ENCODE data around the gene RIMS4.

RIMS4 gene

DNA sequence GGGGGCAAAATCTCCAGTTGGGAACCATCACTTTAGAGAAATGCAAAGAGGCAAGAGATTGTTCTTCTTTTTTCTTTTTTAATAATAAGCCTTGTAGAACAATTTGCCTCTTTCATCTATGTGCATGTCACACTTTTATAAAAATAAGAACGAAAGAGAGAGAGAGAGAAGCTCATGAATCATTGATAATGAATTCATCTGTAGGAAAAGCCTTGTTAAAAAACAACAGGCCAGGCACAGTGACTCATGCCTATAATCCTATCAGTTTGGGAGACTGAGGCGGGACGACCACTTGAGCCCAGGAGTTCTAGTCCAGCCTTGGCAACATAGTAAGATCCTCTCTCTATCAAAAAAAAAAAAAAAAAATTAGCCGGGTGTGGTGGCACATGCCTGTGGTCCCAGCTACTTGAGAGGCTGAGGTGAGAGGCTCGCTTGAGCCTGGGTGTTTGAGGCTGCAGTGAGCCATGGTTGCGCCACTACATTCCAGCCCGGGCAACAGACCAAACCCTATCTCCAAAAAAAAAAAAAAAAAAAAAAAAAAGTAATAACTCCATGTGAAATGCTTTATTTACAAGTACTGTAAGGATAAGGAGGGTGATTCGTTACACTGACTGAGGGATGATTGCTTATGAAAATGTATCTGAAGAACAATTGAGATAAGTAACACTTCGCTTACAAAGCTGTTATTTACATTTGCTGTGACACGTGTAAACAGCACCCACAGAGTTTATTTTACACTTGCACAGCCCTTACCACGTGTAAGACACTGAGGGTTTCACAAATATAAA is 89.2 kb downstream of the RIMS4 start:
- DNase-seq (ENCODE audit: low read depth in 1 of 2, low spot score in 1 of 2), result no peak
- Histone ChIP-seq H3K27me3 (ENCODE audit: insufficient read depth, poor library complexity, severe bottlenecking) (no peaks in the 10 kb centered on the region), H3K27ac (replicated peaks) (no peak overlapping the region)

DNA sequence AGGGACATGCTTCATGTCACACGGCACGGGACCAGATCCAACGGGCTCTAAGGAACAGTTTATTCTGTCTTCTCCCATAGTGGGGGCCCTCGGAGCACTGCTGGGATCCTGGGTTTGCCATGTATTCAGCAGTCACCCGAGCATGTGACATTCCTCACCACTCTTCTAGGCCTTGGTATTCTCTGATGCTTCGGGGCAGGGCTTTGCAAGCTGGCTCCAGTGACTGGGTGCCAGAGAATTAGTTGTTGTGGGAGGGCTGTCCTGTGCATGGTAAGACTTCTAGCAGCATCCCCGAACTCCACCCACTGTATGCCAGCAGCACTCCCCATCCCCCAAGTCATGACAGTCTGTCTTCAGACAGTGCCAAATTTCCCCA is 89.7 kb downstream of the RIMS4 start:
- H3K27ac ChIP-seq (replicated peaks), result no peak overlapping the region

More for the DNA sequence above, 89.2 kb downstream of the RIMS4 start:
- TF ChIP-seq REST (IDR thresholded peaks at IDR 0.05; ENCODE audit: insufficient replicate concordance, low read depth) (no peak), GABPA (IDR thresholded peaks at IDR 0.05; ENCODE audit: low read depth) (no peak), SPI1 (IDR thresholded peaks at IDR 0.05; ENCODE audit: borderline replicate concordance, low read depth) (no peak), POLR2AphosphoS5 (IDR thresholded peaks at IDR 0.05; ENCODE audit: low read depth) (no peak)
- TF ChIP-seq, protein P1, sequence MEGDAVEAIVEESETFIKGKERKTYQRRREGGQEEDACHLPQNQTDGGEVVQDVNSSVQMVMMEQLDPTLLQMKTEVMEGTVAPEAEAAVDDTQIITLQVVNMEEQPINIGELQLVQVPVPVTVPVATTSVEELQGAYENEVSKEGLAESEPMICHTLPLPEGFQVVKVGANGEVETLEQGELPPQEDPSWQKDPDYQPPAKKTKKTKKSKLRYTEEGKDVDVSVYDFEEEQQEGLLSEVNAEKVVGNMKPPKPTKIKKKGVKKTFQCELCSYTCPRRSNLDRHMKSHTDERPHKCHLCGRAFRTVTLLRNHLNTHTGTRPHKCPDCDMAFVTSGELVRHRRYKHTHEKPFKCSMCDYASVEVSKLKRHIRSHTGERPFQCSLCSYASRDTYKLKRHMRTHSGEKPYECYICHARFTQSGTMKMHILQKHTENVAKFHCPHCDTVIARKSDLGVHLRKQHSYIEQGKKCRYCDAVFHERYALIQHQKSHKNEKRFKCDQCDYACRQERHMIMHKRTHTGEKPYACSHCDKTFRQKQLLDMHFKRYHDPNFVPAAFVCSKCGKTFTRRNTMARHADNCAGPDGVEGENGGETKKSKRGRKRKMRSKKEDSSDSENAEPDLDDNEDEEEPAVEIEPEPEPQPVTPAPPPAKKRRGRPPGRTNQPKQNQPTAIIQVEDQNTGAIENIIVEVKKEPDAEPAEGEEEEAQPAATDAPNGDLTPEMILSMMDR (IDR thresholded peaks at IDR 0.05; ENCODE audit: insufficient read depth, low read length), result no peak
- no peak overlapping the region for H3K4me3 ChIP-seq (replicated peaks; ENCODE audit: insufficient read depth, low read length)

DNA sequence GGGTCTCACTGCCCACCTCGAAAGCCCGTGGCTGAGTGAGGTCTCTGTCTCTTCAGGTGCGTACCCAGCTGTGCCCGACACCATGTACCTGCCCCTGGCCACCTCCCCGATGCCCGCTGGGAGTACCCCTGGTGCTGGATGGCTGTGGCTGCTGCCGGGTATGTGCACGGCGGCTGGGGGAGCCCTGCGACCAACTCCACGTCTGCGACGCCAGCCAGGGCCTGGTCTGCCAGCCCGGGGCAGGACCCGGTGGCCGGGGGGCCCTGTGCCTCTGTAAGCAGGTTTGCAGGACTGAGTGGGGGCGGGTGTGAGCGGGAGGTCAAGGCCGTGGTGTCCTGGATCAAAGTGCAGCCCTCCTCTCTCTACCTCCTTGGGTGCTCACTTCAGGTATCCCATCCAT is 90.5 kb downstream of the RIMS4 start:
- DNase-seq (ENCODE audit: low read depth in 1 of 2, low spot score in 1 of 2), result no peak
- no peak overlapping the region for H3K27ac ChIP-seq (replicated peaks)
- TF ChIP-seq SPI1 (IDR thresholded peaks at IDR 0.05; ENCODE audit: borderline replicate concordance, low read depth) (no peak), POLR2AphosphoS5 (IDR thresholded peaks at IDR 0.05; ENCODE audit: low read depth) (no peak), REST (IDR thresholded peaks at IDR 0.05; ENCODE audit: insufficient replicate concordance, low read depth) (no peak), GABPA (IDR thresholded peaks at IDR 0.05; ENCODE audit: low read depth) (no peak)
- TF ChIP-seq, protein P1 (IDR thresholded peaks at IDR 0.05; ENCODE audit: insufficient read depth, low read length), result no peak
- H3K27me3 ChIP-seq (ENCODE audit: insufficient read depth, poor library complexity, severe bottlenecking), result no peaks in the 10 kb centered on the region
- H3K4me3 ChIP-seq (replicated peaks; ENCODE audit: insufficient read depth, low read length), result no peak overlapping the region

More for the DNA sequence above, 89.7 kb downstream of the RIMS4 start:
- TF ChIP-seq REST (IDR thresholded peaks at IDR 0.05; ENCODE audit: insufficient replicate concordance, low read depth), result no peak
- TF ChIP-seq SPI1 (IDR thresholded peaks at IDR 0.05; ENCODE audit: borderline replicate concordance, low read depth), result no peak
- TF ChIP-seq POLR2AphosphoS5 (IDR thresholded peaks at IDR 0.05; ENCODE audit: low read depth), result no peak
- no peak for TF ChIP-seq GABPA (IDR thresholded peaks at IDR 0.05; ENCODE audit: low read depth)
- TF ChIP-seq, protein P1 (IDR thresholded peaks at IDR 0.05; ENCODE audit: insufficient read depth, low read length), result no peak
- no peak overlapping the region for H3K4me3 ChIP-seq (replicated peaks; ENCODE audit: insufficient read depth, low read length)
- no peaks in the 10 kb centered on the region for H3K27me3 ChIP-seq (ENCODE audit: insufficient read depth, poor library complexity, severe bottlenecking)
- DNase-seq (ENCODE audit: low read depth in 1 of 2, low spot score in 1 of 2), result no peak

All from HL-60 (cell line).